Smooth muscle cell (in vitro differentiated cells): ENCODE measurements around the gene INTS7. TPM values are rescaled to one million over a fixed set of nuclear protein-coding genes. Genes with fewer than 3 reads are reported as not detected.

ENCODE experiments used
- DNase-seq: peaks from one replicate; lab custom pipeline; 2025; ENCODE audit not compliant: unreplicated experiment; lab: John Stamatoyannopoulos, UW
- H2AFZ ChIP-seq: fragments of 200-600 bp; sonication (generic); 2 replicates; pipeline ENCODE4 v1.6.0; 2016; ENCODE audit warnings: antibody characterized with exemption, low read depth, mild to moderate bottlenecking
- H3F3A ChIP-seq: fragments of 200-600 bp; sonication (generic); 2 replicates; pipeline ENCODE4 v1.6.0; 2017; ENCODE audit warnings: antibody characterized with exemption, low read depth
- H3K27ac ChIP-seq: fragments of 200-600 bp; sonication (generic); 2 replicates; pipeline ENCODE4 v1.5.1; 2016; ENCODE audit warnings: low read depth, mild to moderate bottlenecking
- H3K27me3 ChIP-seq: fragments of 200-600 bp; sonication (generic); 2 replicates; pipeline ENCODE4 v1.6.1; 2016; ENCODE audit warnings: low read depth, mild to moderate bottlenecking
- H3K36me3 ChIP-seq: fragments of 200-600 bp; sonication (generic); 2 replicates; pipeline ENCODE4 v1.5.1; 2016; ENCODE audit warnings: low read depth
- H3K4me1 ChIP-seq: fragments of 200-600 bp; sonication (generic); 2 replicates; pipeline ENCODE4 v1.5.1; 2016; ENCODE audit warnings: low read depth
- H3K4me2 ChIP-seq: fragments of 200-600 bp; sonication (generic); 2 replicates; pipeline ENCODE4 v1.6.0; 2016; ENCODE audit warnings: mild to moderate bottlenecking
- H3K4me3 ChIP-seq: fragments of 200-600 bp; sonication (generic); 2 replicates; pipeline ENCODE4 v1.5.1; 2016; ENCODE audit warnings: mild to moderate bottlenecking
- H3K79me2 ChIP-seq: fragments of 200-600 bp; sonication (generic); 2 replicates; pipeline ENCODE4 v1.6.0; 2016; ENCODE audit warnings: low read depth, mild to moderate bottlenecking
- H3K9ac ChIP-seq: fragments of 200-600 bp; sonication (generic); 2 replicates; pipeline ENCODE4 v1.6.0; 2016; ENCODE audit warnings: low read depth
- H3K9me3 ChIP-seq: fragments of 200-600 bp; sonication (generic); replicated peaks from 2 replicates; pipeline ENCODE4 v1.5.1; 2016; ENCODE audit warnings: low read depth
- H4K20me1 ChIP-seq: fragments of 200-600 bp; sonication (generic); 2 replicates; pipeline ENCODE4 v1.6.0; 2016; ENCODE audit warnings: low read depth
- WGBS: methylation state at CpG from one replicate; pipeline ENCODE4 v1.1.7; 2016; ENCODE audit warnings: low lambda C conversion rate; 5-methylcytosine and 5-hydroxymethylcytosine counted together
- polyA plus RNA-seq: library from polyadenylated mRNA; unstranded; fragments of >200 nt; fragmentation: Nextera tagmentation; extraction: Ambion mirVana; gene quantifications from 2 replicates; pipeline ENCODE4 v1.2.1, GENCODE V29; 2016
- total RNA-seq: library from RNA; depleted of rRNA; stranded (reverse); fragments of >200 nt; gene quantifications from 2 replicates; pipeline ENCODE4 v1.2.3, GENCODE V29; 2014
- TF ChIP-seq, protein P1 (sequence below): fragments of 200-600 bp; sonication (generic); IDR thresholded peaks from 2 replicates; pipeline ENCODE4 v1.5.1; 2017; ENCODE audit warnings: borderline replicate concordance, mild to moderate bottlenecking, antibody characterized with exemption; ENCODE audit not compliant: insufficient read depth, poor library complexity, severe bottlenecking

Gene INTS7
- total and polyA plus RNA-seq, 2 experiments from 2014 or later: 5.9 to 9.5 TPM

GRCh38 chr1:211901945-211902344 lies 133.4 kb downstream of the INTS7 start:
- no peaks in the 10 kb centered on the region for H3K9me3 ChIP-seq
- TF ChIP-seq, protein P1, sequence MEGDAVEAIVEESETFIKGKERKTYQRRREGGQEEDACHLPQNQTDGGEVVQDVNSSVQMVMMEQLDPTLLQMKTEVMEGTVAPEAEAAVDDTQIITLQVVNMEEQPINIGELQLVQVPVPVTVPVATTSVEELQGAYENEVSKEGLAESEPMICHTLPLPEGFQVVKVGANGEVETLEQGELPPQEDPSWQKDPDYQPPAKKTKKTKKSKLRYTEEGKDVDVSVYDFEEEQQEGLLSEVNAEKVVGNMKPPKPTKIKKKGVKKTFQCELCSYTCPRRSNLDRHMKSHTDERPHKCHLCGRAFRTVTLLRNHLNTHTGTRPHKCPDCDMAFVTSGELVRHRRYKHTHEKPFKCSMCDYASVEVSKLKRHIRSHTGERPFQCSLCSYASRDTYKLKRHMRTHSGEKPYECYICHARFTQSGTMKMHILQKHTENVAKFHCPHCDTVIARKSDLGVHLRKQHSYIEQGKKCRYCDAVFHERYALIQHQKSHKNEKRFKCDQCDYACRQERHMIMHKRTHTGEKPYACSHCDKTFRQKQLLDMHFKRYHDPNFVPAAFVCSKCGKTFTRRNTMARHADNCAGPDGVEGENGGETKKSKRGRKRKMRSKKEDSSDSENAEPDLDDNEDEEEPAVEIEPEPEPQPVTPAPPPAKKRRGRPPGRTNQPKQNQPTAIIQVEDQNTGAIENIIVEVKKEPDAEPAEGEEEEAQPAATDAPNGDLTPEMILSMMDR: no peak
- H2AFZ ChIP-seq: no peak overlapping the region
- H3K79me2 ChIP-seq: no peaks in the 10 kb centered on the region
- no peaks in the 10 kb centered on the region for H3F3A ChIP-seq
- H3K9ac ChIP-seq: no peak overlapping the region
- DNase-seq: no peak
- no peaks in the 10 kb centered on the region for H3K27me3 ChIP-seq
- no peak overlapping the region for H3K4me3 ChIP-seq
- H3K4me2 ChIP-seq: no peak overlapping the region
- no peaks in the 10 kb centered on the region for H3K4me1 ChIP-seq
- WGBS: 95% methylated on average over 2 of the region's 2 CpGs
- H3K36me3 ChIP-seq: no peaks in the 10 kb centered on the region
- no peaks in the 10 kb centered on the region for H4K20me1 ChIP-seq
- H3K27ac ChIP-seq: no peak overlapping the region

DNA sequence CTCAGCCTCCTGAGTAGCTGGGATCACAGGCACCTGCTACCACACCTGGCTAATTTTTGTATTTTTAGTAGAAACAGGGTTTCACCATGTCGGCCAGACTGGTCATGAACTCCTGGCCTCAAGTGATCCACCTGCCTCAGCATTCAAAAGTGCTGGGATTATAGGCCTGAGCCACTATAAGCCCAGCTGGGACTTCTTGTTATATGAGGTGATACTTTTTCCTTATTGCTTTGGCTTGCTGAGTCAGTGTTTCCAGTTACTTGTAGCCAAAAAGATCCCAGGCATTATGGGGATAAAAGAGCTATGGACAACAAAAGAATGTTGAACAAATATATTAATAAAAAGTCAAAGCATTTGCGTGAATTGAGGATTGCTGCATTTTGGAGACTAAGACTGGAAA lies 134.9 kb downstream of the INTS7 start:
- Histone ChIP-seq H3K36me3 (no peaks in the 10 kb centered on the region), H2AFZ (no peak overlapping the region), H3K9ac (no peak overlapping the region), H3K4me3 (no peak overlapping the region), H3K4me2 (no peak overlapping the region), H3K4me1 (no peaks in the 10 kb centered on the region), H3F3A (no peaks in the 10 kb centered on the region), H3K27me3 (no peaks in the 10 kb centered on the region), H4K20me1 (no peaks in the 10 kb centered on the region), H3K79me2 (no peaks in the 10 kb centered on the region), H3K27ac (no peak overlapping the region), H3K9me3 (no peaks in the 10 kb centered on the region)
- TF ChIP-seq, protein P1: no peak
- no peak for DNase-seq
- WGBS: 96% methylated on average over 2 of the region's 2 CpGs

- no peaks in the 10 kb centered on the region for H3K27me3 ChIP-seq
- H3K4me2 ChIP-seq: no peak overlapping the region
- H2AFZ ChIP-seq: no peak overlapping the region
- no peaks in the 10 kb centered on the region for H3K9me3 ChIP-seq
- DNase-seq: no peak
- WGBS: 91% methylated on average over 9 of the region's 9 CpGs
- no peaks in the 10 kb centered on the region for H3K79me2 ChIP-seq
- no peaks in the 10 kb centered on the region for H3F3A ChIP-seq
- no peak overlapping the region for H3K9ac ChIP-seq
- no peaks in the 10 kb centered on the region for H3K36me3 ChIP-seq
- no peak overlapping the region for H3K27ac ChIP-seq
- H4K20me1 ChIP-seq: no peaks in the 10 kb centered on the region
- H3K4me3 ChIP-seq: no peak overlapping the region
- TF ChIP-seq, protein P1: no peak
- no peaks in the 10 kb centered on the region for H3K4me1 ChIP-seq
These were observed 138.4 kb downstream of the INTS7 start for GRCh38 chr1:211896958-211897357.

DNA sequence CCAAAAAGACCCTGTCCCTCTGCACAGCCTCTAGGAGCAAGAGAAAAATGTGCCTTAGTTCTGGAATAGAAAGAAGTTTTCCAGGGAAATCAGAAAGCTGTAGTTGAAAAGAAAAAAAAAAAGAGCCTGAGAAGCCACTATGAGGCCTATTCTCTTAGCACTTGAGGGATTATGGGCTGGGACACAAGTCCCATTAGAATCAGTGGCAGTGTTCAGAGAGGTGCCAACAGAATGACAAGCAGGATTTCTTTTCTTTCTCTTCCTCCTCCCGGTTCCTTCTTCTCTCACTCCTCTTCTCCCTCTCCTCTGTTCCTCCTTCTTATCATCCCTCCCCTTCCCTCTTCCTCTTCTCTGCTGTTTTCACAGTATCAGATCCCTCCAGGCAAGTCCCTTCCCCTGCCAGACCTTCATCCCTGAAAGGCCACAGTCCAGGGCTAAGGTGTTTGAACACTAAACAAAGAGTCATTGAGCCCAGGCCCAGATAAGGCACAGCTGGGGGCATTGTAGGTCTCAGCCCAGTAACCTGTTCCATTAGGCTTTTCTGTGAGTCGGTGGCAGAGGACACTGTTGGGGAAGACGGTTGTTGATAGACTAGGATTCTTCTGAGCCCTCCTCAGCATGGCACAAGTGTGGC lies 140.1 kb downstream of the INTS7 start:
- no peak for DNase-seq
- no peaks in the 10 kb centered on the region for H3K79me2 ChIP-seq
- H3K4me1 ChIP-seq: no peaks in the 10 kb centered on the region
- WGBS: 69% methylated on average over 3 of the region's 3 CpGs
- no peaks in the 10 kb centered on the region for H3F3A ChIP-seq
- H3K36me3 ChIP-seq: no peaks in the 10 kb centered on the region
- H3K9ac ChIP-seq: no peak overlapping the region
- no peaks in the 10 kb centered on the region for H3K27me3 ChIP-seq
- no peaks in the 10 kb centered on the region for H4K20me1 ChIP-seq
- no peak overlapping the region for H2AFZ ChIP-seq
- H3K27ac ChIP-seq: no peak overlapping the region
- no peak overlapping the region for H3K4me3 ChIP-seq
- no peak overlapping the region for H3K4me2 ChIP-seq
- TF ChIP-seq, protein P1: no peak
- H3K9me3 ChIP-seq: no peaks in the 10 kb centered on the region
